Measurements from ENCODE around the gene IFNA4. TPM values are rescaled to one million over a fixed set of nuclear protein-coding genes. Genes with fewer than 3 reads are reported as not detected.
A peak's percentile ranks its signal among the peaks of the same experiment; 100 is the strongest.

The IFNA4 gene
- total RNA-seq, 2 donors from 2014 or later: not detected

DNA sequence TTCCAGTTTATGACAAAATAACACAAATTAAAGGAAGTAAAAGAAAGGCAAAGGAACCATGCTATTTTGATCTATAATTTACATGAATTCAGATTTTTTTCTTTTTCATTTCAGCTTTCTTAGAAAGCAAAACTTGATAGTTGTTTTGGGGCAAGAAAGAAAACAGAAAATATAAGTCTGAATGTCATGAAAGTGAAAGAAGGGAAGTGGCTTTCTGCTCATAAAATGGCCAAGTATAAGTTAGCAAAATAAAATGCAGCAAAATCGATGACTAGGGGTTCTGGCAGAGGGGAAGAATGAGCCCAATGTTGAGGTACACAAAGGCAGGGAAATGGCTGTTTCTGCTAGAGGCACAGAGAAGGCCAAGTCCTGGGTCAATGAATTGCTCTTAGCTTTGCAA lies 42.8 kb downstream of the IFNA4 start:
- Mint-ChIP-seq H3K36me3 (ENCODE audit: low read depth) (no peaks in the 10 kb centered on the region), H3K4me1 (peaks cover 16% of the 10 kb centered on the region), H3K4me3 (peak overlapping the region; percentile 22), H3K27me3 (no peaks in the 10 kb centered on the region), H3K27ac (peak overlapping the region; percentile 54)
- ATAC-seq: no peak
- H3K9me3 ChIP-seq (ENCODE audit: control insufficient read depth, low read length, poor library complexity, severe bottlenecking): no peaks in the 10 kb centered on the region
- DNase-seq: no peak

DNA sequence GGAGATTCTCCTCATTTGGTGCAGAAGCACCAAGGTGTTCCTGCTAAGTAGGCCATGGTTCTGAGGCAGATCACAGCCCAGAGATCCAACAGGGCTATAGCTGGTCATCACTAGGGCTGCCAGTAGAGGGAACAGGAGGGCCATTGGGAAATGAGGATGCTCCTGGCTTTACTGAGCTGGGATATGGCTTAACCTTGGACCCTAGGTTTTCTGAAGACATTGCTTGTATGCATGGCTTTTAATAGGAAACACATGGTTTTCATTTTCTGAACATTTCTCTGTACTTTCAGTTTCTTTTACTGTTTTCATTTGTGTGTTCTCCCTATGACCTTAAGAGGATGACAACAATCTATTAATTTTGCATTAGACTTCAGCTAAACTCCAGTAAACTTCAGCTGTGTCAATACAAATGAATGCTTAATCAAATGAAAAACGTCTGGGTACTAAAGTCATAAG lies 45.9 kb downstream of the IFNA4 start, which contains the start of gene IFNW1:
Gene IFNW1 (minus strand): TSS at position 406 of the 456 bp plus-strand sequence. CDS start 262 bp downstream, at position 144.
- Mint-ChIP-seq H3K4me1 (peaks cover 16% of the 10 kb centered on the region), H3K27ac (no peak within 1 kb of the TSS), H3K27me3 (peaks cover 5% of the 10 kb centered on the region), H3K36me3 (ENCODE audit: low read depth) (no peaks in the 10 kb centered on the region), H3K4me3 (no peak within 1 kb of the TSS)
- DNase-seq (no peak), ATAC-seq (no peak)
- no peaks in the 10 kb centered on the region for H3K9me3 ChIP-seq (ENCODE audit: control insufficient read depth, low read length, poor library complexity, severe bottlenecking)

DNA sequence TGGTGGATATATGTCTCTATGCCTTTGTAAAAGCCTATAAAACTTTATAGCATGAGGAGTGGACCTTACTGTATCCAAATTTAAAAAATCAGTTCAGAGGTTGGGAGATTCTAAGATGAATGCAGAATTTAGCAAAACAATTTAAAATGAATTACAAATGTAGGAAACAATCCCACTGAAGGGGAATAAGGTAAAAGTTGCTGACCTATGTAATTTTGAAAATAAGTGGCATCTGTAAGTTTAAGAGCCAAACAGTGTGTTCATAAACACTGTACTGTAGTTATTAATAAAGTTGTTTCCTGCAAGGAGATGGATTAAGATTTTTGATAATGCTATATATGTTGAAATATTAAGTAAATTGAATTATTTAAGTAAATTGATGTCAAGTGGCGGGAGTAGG lies 50.4 kb downstream of the IFNA4 start:
- no peak overlapping the region for H3K27ac Mint-ChIP-seq

More for the DNA sequence above, 50.4 kb downstream of the IFNA4 start:
- peaks cover 5% of the 10 kb centered on the region for H3K27me3 Mint-ChIP-seq
- DNase-seq (no peak), ATAC-seq (no peak)
- peaks cover 5% of the 10 kb centered on the region for H3K4me1 Mint-ChIP-seq
- H3K36me3 Mint-ChIP-seq (ENCODE audit: low read depth): peaks cover 4% of the 10 kb centered on the region
- H3K9me3 ChIP-seq (ENCODE audit: control insufficient read depth, low read length, poor library complexity, severe bottlenecking): no peaks in the 10 kb centered on the region
- no peak overlapping the region for H3K4me3 Mint-ChIP-seq

Other genes with a start within 250 kb of the IFNA4 start
- 1 to 10 TPM; 8.7 to 9.8 TPM for gene HACD4, start 155.9 kb downstream of the IFNA4 start, total RNA-seq
- gene IFNB1, start 109.6 kb downstream of the IFNA4 start, total RNA-seq: not detected
- gene IFNW1, start 45.8 kb downstream of the IFNA4 start, total RNA-seq: not detected
- not detected for gene IFNA21, start 20.9 kb downstream of the IFNA4 start, total RNA-seq
- gene IFNA7, start 14.6 kb upstream of the IFNA4 start, total RNA-seq: not detected
- not detected for gene IFNA10, start 19.6 kb upstream of the IFNA4 start, total RNA-seq
- gene IFNA16, start 29.7 kb upstream of the IFNA4 start, total RNA-seq: not detected
- gene IFNA17, start 40.6 kb upstream of the IFNA4 start, total RNA-seq: not detected
- not detected for gene IFNA14, start 52.4 kb upstream of the IFNA4 start, total RNA-seq
- gene IFNA5, start 117.7 kb upstream of the IFNA4 start, total RNA-seq: not detected
- gene KLHL9, start 147.8 kb upstream of the IFNA4 start, total RNA-seq: 10 to 100 TPM; 13.7 to 16.2 TPM
- not detected for gene IFNA6, start 163.3 kb upstream of the IFNA4 start, total RNA-seq
- not detected for gene IFNA13, start 180.5 kb upstream of the IFNA4 start, total RNA-seq
- gene IFNA2, start 197.8 kb upstream of the IFNA4 start, total RNA-seq: not detected
- gene IFNA8, start 221.5 kb upstream of the IFNA4 start, total RNA-seq: not detected